ENCODE measurements around the gene SMAD9.

The SMAD9 gene

GRCh38 chr13:36919833-36920615 is at the start of gene SMAD9:
SMAD9 (minus strand) TSS chr13:36920238; CDS start chr13:36879689, 40,549 bp downstream.
- peak; percentile 37 to 42 for DNase-seq (ENCODE audit: low read depth in 2 of 2)

GRCh38 chr13:36966404-36966803 is 46.4 kb upstream of the SMAD9 start:
- no peak for DNase-seq (ENCODE audit: low read depth in 2 of 2)

GRCh38 chr13:36965767-36966166 is 45.7 kb upstream of the SMAD9 start:
- peak; percentile 11 to 19 for DNase-seq (ENCODE audit: low read depth in 2 of 2)

GRCh38 chr13:36959456-36960116 is 39.5 kb upstream of the SMAD9 start:
- no peak for DNase-seq (ENCODE audit: low read depth in 2 of 2)

- DNase-seq (ENCODE audit: low read depth in 2 of 2), result no peak
Measured at GRCh38 chr13:36954542-36954941, 34.5 kb upstream of the SMAD9 start.

- DNase-seq (ENCODE audit: low read depth in 2 of 2), result no peak
Measured at GRCh38 chr13:36950920-36951319, 30.9 kb upstream of the SMAD9 start.

- no peak for DNase-seq (ENCODE audit: low read depth in 2 of 2)
Measured at GRCh38 chr13:36950330-36950729, 30.3 kb upstream of the SMAD9 start.

- DNase-seq (ENCODE audit: low read depth in 2 of 2), result no peak
Measured at GRCh38 chr13:36945078-36945477, 25.0 kb upstream of the SMAD9 start.

- DNase-seq (ENCODE audit: low read depth in 2 of 2), result no peak
Measured at GRCh38 chr13:36925603-36926002, 5.6 kb upstream of the SMAD9 start.

GRCh38 chr13:36924001-36924400 is 4.0 kb upstream of the SMAD9 start:
- DNase-seq (ENCODE audit: low read depth in 2 of 2), result no peak

- no peak for DNase-seq (ENCODE audit: low read depth in 2 of 2)
Measured at GRCh38 chr13:36921631-36922301, 1.7 kb upstream of the SMAD9 start.

- no peak for DNase-seq (ENCODE audit: low read depth in 2 of 2)
Measured at GRCh38 chr13:36920616-36921185, 663 bp upstream of the SMAD9 start.

- no peak for DNase-seq (ENCODE audit: low read depth in 2 of 2)
Measured at GRCh38 chr13:36919171-36919832, 736 bp downstream of the SMAD9 start.

- DNase-seq (ENCODE audit: low read depth in 2 of 2), result no peak
Measured at GRCh38 chr13:36918246-36919131, 1.5 kb downstream of the SMAD9 start.

- no peak for DNase-seq (ENCODE audit: low read depth in 2 of 2)
Measured at GRCh38 chr13:36917311-36917710, 2.7 kb downstream of the SMAD9 start.

- DNase-seq (ENCODE audit: low read depth in 2 of 2), result no peak
Measured at GRCh38 chr13:36915896-36916640, 4.0 kb downstream of the SMAD9 start.

GRCh38 chr13:36915106-36915505 is 4.9 kb downstream of the SMAD9 start:
- DNase-seq (ENCODE audit: low read depth in 2 of 2), result no peak

- no peak for DNase-seq (ENCODE audit: low read depth in 2 of 2)
Measured at GRCh38 chr13:36914648-36915047, 5.4 kb downstream of the SMAD9 start.

GRCh38 chr13:36913463-36913862 is 6.6 kb downstream of the SMAD9 start:
- no peak for DNase-seq (ENCODE audit: low read depth in 2 of 2)

GRCh38 chr13:36912973-36913372 is 7.1 kb downstream of the SMAD9 start:
- DNase-seq (ENCODE audit: low read depth in 2 of 2), result no peak

Data from fibroblast of skin of left quadriceps (primary cell).